ENCODE data around the gene BZW2. TPM values are rescaled to one million over a fixed set of nuclear protein-coding genes. Genes with fewer than 3 reads are reported as not detected.

Gene BZW2
- total RNA-seq, 1 experiment from 2014 or later, result 80.9 TPM

- intact Hi-C loops (cut with micrococcal nuclease; ENCODE audit: unreplicated experiment) (no loop called here), in situ Hi-C loops (cut with HindIII; ENCODE audit: low pct_unique_long_range_greater_than_20kb, low sequenced_read_pairs) (no loop called here)
- Histone ChIP-seq H3K27ac (ENCODE audit: low read length) (no peak overlapping the region), H3K36me3 (ENCODE audit: control insufficient read depth, insufficient read depth, low read length) (no peaks in the 10 kb centered on the region), H3K27me3 (ENCODE audit: control insufficient read depth, insufficient read depth, low read length) (no peaks in the 10 kb centered on the region), H3K9me3 (ENCODE audit: control insufficient read depth, insufficient read depth, low read depth, low read length) (no peaks in the 10 kb centered on the region), H3K4me3 (ENCODE audit: low read depth in 2 of 2, low read length in 2 of 2) (no peak overlapping the region), H3K4me1 (ENCODE audit: control insufficient read depth, insufficient read depth, low read length) (no peaks in the 10 kb centered on the region)
- CTCF ChIA-PET, result no interaction called here
- POLR2A ChIA-PET, result no interaction called here
- ATAC-seq, result no peak
- DNase-seq (ENCODE audit: low read depth, low spot score), result no peak
- TF ChIP-seq SIN3A (IDR thresholded peaks at IDR 0.05; ENCODE audit: borderline replicate concordance, insufficient read depth, low read depth, low read length) (no peak), POLR2AphosphoS5 (IDR thresholded peaks at IDR 0.05; ENCODE audit: low read depth, low read length) (no peak), CTCF (IDR thresholded peaks at IDR 0.05) (no peak)
- BruUV-seq (replicated peaks), result no TSS peak
These were observed 75.6 kb downstream of the BZW2 start for GRCh38 chr7:16721541-16721940.

- no peak for ATAC-seq
- Histone ChIP-seq H3K9me3 (ENCODE audit: control insufficient read depth, insufficient read depth, low read depth, low read length) (no peaks in the 10 kb centered on the region), H3K4me3 (ENCODE audit: low read depth in 2 of 2, low read length in 2 of 2) (no peak overlapping the region), H3K4me1 (ENCODE audit: control insufficient read depth, insufficient read depth, low read length) (no peaks in the 10 kb centered on the region), H3K36me3 (ENCODE audit: control insufficient read depth, insufficient read depth, low read length) (no peaks in the 10 kb centered on the region), H3K27me3 (ENCODE audit: control insufficient read depth, insufficient read depth, low read length) (no peaks in the 10 kb centered on the region), H3K27ac (ENCODE audit: low read length) (no peak overlapping the region)
- DNase-seq (ENCODE audit: low read depth, low spot score), result no peak
- ChIA-PET POLR2A (no interaction called here), CTCF (no interaction called here)
- no TSS peak for BruUV-seq (replicated peaks)
- intact Hi-C loops (cut with micrococcal nuclease; ENCODE audit: unreplicated experiment), result no loop called here
- in situ Hi-C loops (cut with HindIII; ENCODE audit: low pct_unique_long_range_greater_than_20kb, low sequenced_read_pairs), result no loop called here
- TF ChIP-seq POLR2AphosphoS5 (IDR thresholded peaks at IDR 0.05; ENCODE audit: low read depth, low read length) (no peak), REST (IDR thresholded peaks at IDR 0.05; ENCODE audit: insufficient read depth in 1 of 2, low read depth in 2 of 2, low read length in 1 of 2) (no peak)
These were observed 78.4 kb downstream of the BZW2 start for GRCh38 chr7:16724344-16724743.

GRCh38 chr7:16726189-16726588 lies 80.2 kb downstream of the BZW2 start:
- intact Hi-C loops (cut with micrococcal nuclease; ENCODE audit: unreplicated experiment), result no loop called here

More at GRCh38 chr7:16726189-16726588, 80.2 kb downstream of the BZW2 start:
- Histone ChIP-seq H3K36me3 (ENCODE audit: control insufficient read depth, insufficient read depth, low read length) (no peaks in the 10 kb centered on the region), H3K9me3 (ENCODE audit: control insufficient read depth, insufficient read depth, low read depth, low read length) (no peaks in the 10 kb centered on the region), H3K4me1 (ENCODE audit: control insufficient read depth, insufficient read depth, low read length) (no peaks in the 10 kb centered on the region), H3K27ac (ENCODE audit: low read length) (no peak overlapping the region), H3K27me3 (ENCODE audit: control insufficient read depth, insufficient read depth, low read length) (no peaks in the 10 kb centered on the region), H3K4me3 (ENCODE audit: low read depth in 2 of 2, low read length in 2 of 2) (no peak overlapping the region)
- BruUV-seq (replicated peaks), result no TSS peak
- no peak for ATAC-seq
- ChIA-PET CTCF (no interaction called here), POLR2A (no interaction called here)
- no peak for DNase-seq (ENCODE audit: low read depth, low spot score)
- in situ Hi-C loops (cut with HindIII; ENCODE audit: low pct_unique_long_range_greater_than_20kb, low sequenced_read_pairs), result no loop called here
- TF ChIP-seq SIN3A (IDR thresholded peaks at IDR 0.05; ENCODE audit: borderline replicate concordance, insufficient read depth, low read depth, low read length), result no peak
- TF ChIP-seq TCF7L2 (IDR thresholded peaks at IDR 0.05; ENCODE audit: low read depth, low read length), result no peak
- no peak for TF ChIP-seq REST (IDR thresholded peaks at IDR 0.05; ENCODE audit: insufficient read depth in 1 of 2, low read depth in 2 of 2, low read length in 1 of 2)
- no peak for TF ChIP-seq CTCF (IDR thresholded peaks at IDR 0.05)
- no peak for TF ChIP-seq POLR2AphosphoS5 (IDR thresholded peaks at IDR 0.05; ENCODE audit: low read depth, low read length)

All from Panc1 (cell line).